Mucosa of stomach (tissue), 1 donor: ENCODE data around the gene MAP3K6.

Source experiments
- H3K27me3 ChIP-seq: one replicate; pipeline ENCODE4 v1.7.0; 2013; ENCODE audit warnings: mild to moderate bottlenecking, low read length; ENCODE audit not compliant: control insufficient read depth, insufficient read depth
- H3K36me3 ChIP-seq: one replicate; pipeline ENCODE4 v1.7.0; 2013; ENCODE audit warnings: low read length; ENCODE audit not compliant: control insufficient read depth, insufficient read depth
- H3K4me1 ChIP-seq: one replicate; pipeline ENCODE4 v1.7.0; 2013; ENCODE audit warnings: mild to moderate bottlenecking, low read length; ENCODE audit not compliant: control insufficient read depth, insufficient read depth
- H3K4me3 ChIP-seq: one replicate; pipeline ENCODE4 v1.7.0; 2013; ENCODE audit warnings: low read length
- H3K9ac ChIP-seq: one replicate; pipeline ENCODE4 v1.7.0; 2013; ENCODE audit warnings: mild to moderate bottlenecking, low read length, moderate library complexity
- H3K9me3 ChIP-seq: one replicate; pipeline ENCODE4 v1.7.0; 2013; ENCODE audit warnings: mild to moderate bottlenecking, low read length, moderate library complexity; ENCODE audit not compliant: control insufficient read depth
- donor health status: Pancreatic carcinoma.

MAP3K6 gene

GRCh38 chr1:27364696-27365371 lies 1.9 kb downstream of the MAP3K6 start:
- H3K4me3 ChIP-seq = peak overlapping the region; percentile 23
- H3K9me3 ChIP-seq = no peaks in the 10 kb centered on the region
- H3K4me1 ChIP-seq = peaks cover 22% of the 10 kb centered on the region
- H3K36me3 ChIP-seq = no peaks in the 10 kb centered on the region
- no peaks in the 10 kb centered on the region for H3K27me3 ChIP-seq
- H3K9ac ChIP-seq = peak overlapping the region; percentile 68

DNA sequence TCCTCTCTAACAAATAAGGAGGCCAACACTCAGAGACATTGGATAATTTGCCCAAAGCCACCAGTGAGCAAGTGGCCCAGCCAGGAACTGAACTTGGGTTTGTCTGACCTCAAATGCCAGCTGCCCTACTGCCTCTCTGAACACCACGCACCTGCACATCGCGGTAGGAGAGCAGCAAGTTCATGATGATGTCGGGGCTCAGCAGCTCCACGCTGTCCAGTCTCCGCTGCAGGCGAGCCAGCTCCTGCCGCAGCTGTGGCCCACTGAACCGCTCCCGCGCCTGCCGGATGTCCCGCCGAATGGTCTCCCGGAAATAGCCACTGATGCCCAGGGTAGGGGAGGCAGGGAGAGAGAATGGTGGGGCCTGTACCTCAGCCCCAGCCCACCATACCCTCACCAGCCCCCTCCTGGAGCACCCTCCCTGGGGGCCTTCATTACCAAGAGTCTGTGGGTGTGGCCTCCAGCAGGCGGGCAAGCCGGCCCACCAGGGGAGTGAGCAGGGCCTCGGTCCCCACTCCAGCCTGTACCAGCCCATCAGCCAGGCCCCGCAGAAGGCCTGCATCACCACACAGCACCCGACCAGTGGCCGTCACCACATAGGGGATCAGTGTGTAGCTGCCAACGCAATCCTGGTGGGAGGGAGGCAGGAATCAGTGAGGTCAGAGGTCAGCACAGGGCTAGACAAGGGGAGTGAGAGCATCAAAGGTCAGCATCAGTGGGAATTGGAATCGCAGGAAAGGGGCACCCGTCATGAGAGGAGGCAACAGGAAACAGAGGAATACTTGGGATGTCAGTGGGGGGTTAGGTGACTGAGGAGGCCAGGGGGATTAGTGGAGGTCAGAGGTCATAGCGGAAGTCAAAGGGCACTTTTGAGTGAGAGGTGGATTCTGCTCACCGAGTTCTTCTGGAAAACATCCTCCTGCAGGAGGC lies 2.7 kb downstream of the MAP3K6 start:
- no peaks in the 10 kb centered on the region for H3K27me3 ChIP-seq
- no peaks in the 10 kb centered on the region for H3K9me3 ChIP-seq
- no peaks in the 10 kb centered on the region for H3K36me3 ChIP-seq
- no peak overlapping the region for H3K4me3 ChIP-seq
- peaks cover 22% of the 10 kb centered on the region for H3K4me1 ChIP-seq
- no peak overlapping the region for H3K9ac ChIP-seq

DNA sequence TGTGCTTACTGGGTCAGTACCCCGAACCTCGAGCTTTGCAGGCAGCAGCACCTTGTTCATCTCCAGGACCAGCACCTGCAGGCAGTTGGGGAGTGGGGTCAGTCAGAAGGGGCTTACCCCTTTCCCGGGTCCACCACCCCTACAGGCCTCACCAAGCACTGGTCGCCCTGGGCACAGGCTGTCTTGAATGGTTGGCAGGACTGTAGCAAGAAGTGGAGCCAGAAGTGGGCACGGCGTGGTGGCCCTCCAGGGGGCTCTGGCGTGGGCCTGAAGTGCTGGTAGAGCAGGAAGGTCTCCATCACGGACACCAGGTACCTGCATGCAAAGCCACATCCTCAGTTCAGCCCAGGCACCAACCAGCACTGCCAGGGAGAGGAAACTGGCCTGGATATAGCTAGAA lies 5.2 kb downstream of the MAP3K6 start:
- Histone ChIP-seq H3K36me3 (no peaks in the 10 kb centered on the region), H3K9ac (no peak overlapping the region), H3K4me1 (peaks cover 25% of the 10 kb centered on the region), H3K9me3 (no peaks in the 10 kb centered on the region), H3K4me3 (no peak overlapping the region), H3K27me3 (no peaks in the 10 kb centered on the region)

DNA sequence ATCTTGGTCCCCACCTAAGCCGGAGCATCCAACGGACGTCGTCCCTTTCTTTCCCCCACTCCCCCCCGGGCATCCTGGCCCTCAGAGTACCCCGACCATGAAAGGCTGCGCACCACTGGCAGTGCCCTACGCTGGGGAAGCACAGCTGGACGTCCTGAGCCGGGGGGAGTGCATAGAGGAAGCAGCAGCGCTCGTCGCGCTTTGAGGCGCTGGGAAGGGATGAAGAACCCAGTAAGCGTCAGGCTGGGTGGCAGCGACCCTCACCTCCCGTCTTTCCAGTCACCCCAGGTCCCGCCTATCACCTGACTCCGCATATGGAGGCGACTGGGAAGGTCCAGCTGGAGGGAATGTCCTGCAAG lies 5.7 kb downstream of the MAP3K6 start:
- no peak overlapping the region for H3K9ac ChIP-seq
- H3K4me1 ChIP-seq = peaks cover 30% of the 10 kb centered on the region
- H3K27me3 ChIP-seq = no peaks in the 10 kb centered on the region
- H3K9me3 ChIP-seq = no peaks in the 10 kb centered on the region
- H3K36me3 ChIP-seq = no peaks in the 10 kb centered on the region
- no peak overlapping the region for H3K4me3 ChIP-seq

DNA sequence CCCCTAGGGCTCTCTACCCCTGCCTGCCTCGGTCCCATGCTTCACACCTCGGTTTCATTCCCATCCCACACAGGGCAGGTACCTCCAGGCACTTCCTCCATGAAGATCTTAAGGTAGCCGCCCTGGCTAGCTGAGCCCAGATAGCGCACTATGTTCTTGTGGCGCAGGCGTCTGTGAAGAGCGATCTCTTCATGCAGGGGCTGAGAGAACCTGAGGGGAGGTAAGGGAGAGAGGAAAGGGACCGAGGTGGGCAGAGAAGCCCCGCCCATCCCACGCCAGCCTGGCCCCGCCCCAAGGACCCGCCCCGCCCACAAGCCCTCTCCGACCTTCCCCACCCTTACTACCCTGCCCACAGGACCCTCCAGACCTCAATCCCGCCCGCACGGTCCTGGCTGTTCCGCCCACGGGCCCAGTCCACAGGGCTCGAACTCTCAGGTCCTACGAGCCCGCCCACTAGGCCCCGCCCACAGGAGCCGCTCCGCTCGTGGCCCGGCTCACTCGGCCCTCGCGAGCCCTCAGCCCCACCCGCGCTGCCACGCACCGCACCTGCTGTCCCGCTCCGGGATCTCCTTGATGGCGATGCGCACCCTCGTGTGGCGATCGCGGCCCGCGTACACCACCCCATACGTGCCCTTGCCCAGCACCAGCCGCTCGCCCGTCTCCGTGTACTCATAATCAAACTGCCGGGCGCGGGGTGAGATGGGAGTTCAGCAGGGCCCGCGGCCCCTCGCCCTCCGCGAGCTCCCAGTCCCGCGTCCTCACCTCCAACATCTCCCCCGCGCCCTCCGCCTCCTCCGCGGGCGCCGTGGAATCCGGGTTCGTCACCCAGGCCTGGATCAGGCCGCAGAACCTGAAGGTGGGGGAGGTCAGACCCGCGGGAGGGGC lies 6.4 kb downstream of the MAP3K6 start:
- no peak overlapping the region for H3K9ac ChIP-seq
- H3K4me3 ChIP-seq = no peak overlapping the region
- no peaks in the 10 kb centered on the region for H3K27me3 ChIP-seq
- H3K36me3 ChIP-seq = no peaks in the 10 kb centered on the region
- H3K4me1 ChIP-seq = peaks cover 29% of the 10 kb centered on the region
- H3K9me3 ChIP-seq = no peaks in the 10 kb centered on the region

- Histone ChIP-seq H3K9ac (no peak overlapping the region), H3K27me3 (no peaks in the 10 kb centered on the region), H3K36me3 (no peaks in the 10 kb centered on the region), H3K9me3 (no peaks in the 10 kb centered on the region), H3K4me3 (no peak overlapping the region), H3K4me1 (peaks cover 23% of the 10 kb centered on the region)
Observed at GRCh38 chr1:27359822-27360158, 7.0 kb downstream of the MAP3K6 start.

DNA sequence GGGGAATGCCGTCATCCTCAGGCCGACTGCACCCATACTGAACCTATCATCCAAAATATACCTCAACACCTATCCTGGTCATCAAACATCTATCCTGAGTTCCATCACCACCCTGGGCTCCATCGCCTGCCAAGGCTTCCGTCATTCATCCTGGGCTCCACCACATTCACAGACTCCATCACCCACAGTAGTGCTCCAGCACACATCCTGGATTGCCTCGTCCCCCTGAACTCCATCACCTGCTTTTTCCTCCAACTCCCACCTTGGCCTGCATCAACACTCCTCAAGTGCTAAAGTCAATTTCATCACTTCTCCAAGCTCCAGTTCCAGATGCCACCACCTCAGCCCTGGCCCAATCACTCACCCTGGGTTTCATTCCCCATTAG lies 7.8 kb downstream of the MAP3K6 start:
- Histone ChIP-seq H3K4me1 (peaks cover 19% of the 10 kb centered on the region), H3K9me3 (no peaks in the 10 kb centered on the region), H3K4me3 (no peak overlapping the region), H3K9ac (no peak overlapping the region), H3K36me3 (no peaks in the 10 kb centered on the region), H3K27me3 (no peaks in the 10 kb centered on the region)

DNA sequence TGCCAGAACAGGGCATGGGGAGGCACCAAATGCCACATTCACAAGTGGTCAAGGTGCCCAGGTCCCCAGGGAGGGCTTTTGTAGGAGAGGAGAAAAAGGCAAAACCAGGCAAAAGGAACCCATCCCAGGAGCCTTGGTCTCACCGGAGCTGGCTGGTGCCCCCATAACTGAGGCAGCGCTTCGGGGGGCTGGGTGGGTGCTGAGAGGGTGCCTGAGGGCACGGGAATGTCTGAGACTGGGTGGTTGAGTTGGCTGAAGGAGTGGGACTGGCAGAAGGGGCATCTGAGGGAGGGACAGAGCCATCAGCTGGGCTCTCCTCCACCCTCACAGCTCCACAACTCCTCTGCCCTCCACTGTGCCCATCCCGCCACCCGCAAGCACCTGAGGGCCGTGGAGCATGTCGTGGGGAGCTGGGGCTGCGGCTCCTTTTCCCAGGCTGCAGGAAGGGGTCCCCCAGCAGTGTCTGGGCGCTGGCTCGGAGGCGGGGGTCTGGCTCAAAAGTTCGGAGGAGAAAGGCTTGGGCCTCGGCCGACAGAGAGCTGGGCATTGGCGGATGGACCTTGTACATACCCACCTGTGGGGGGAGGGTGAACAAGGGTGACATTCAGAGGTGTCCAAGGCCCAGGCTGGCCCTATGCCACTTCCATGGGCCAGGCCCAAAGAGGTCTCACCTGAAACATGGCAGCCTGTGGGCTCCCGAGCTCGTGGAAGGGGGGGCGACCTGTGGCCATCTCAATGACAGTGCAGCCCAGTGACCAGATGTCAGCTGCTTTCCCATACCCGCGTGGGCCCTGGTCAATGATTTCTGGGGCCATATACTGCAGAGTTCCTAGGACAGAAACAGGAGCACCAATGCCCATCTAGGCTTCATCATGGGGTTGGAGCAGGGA lies 8.5 kb downstream of the MAP3K6 start:
- Histone ChIP-seq H3K4me3 (no peak overlapping the region), H3K27me3 (no peaks in the 10 kb centered on the region), H3K4me1 (peaks cover 19% of the 10 kb centered on the region), H3K9ac (no peak overlapping the region), H3K9me3 (no peaks in the 10 kb centered on the region), H3K36me3 (no peaks in the 10 kb centered on the region)

GRCh38 chr1:27357281-27358037 lies 9.3 kb downstream of the MAP3K6 start:
- Histone ChIP-seq H3K27me3 (no peaks in the 10 kb centered on the region), H3K4me3 (peak overlapping the region; percentile 10), H3K4me1 (peaks cover 19% of the 10 kb centered on the region), H3K36me3 (no peaks in the 10 kb centered on the region), H3K9me3 (no peaks in the 10 kb centered on the region), H3K9ac (peak overlapping the region; percentile 67)

GRCh38 chr1:27356619-27357280 lies 10.0 kb downstream of the MAP3K6 start:
- Histone ChIP-seq H3K27me3 (no peaks in the 10 kb centered on the region), H3K36me3 (no peaks in the 10 kb centered on the region), H3K4me1 (peaks cover 19% of the 10 kb centered on the region), H3K4me3 (peak overlapping the region; percentile 10), H3K9me3 (no peaks in the 10 kb centered on the region), H3K9ac (peak overlapping the region; percentile 67)
